Esophagus mucosa (tissue), 1 donor: ENCODE data around the gene CACNA1S. TPM values are rescaled to one million over a fixed set of nuclear protein-coding genes. Genes with fewer than 3 reads are reported as not detected.
A peak's percentile ranks its signal among the peaks of the same experiment; 100 is the strongest.

Experiments used
- ATAC-seq: fragments of 200-7000 bp; cut with Tn5 transposase; one replicate; pipeline ENCODE4 v1.9.1; 2020
- total RNA-seq: library from RNA; stranded (reverse); gene quantifications from one replicate; pipeline ENCODE4 v1.2.4, GENCODE V29; 2023
- donor health status: DM: yes; HTN: yes; CAD: no.

CACNA1S gene
- total RNA-seq, 1 donor from 2014 or later, result not detected

- ATAC-seq, result no peak
These were observed 3.2 kb upstream of the CACNA1S start for GRCh38 chr1:201115390-201115937.

- peak; percentile 93 for ATAC-seq
These were observed 2.3 kb upstream of the CACNA1S start for GRCh38 chr1:201114245-201115131.

GRCh38 chr1:201113451-201114244, 1.4 kb upstream of the CACNA1S start:
- no peak for ATAC-seq

- no peak for ATAC-seq
These were observed 700 bp upstream of the CACNA1S start for GRCh38 chr1:201112926-201113325.

GRCh38 chr1:201111672-201112071, 554 bp downstream of the CACNA1S start:
- no peak for ATAC-seq

- ATAC-seq, result no peak
These were observed 1.1 kb downstream of the CACNA1S start for GRCh38 chr1:201111156-201111555.

- no peak for ATAC-seq
These were observed 1.6 kb downstream of the CACNA1S start for GRCh38 chr1:201110616-201111015.

GRCh38 chr1:201110138-201110537, 2.1 kb downstream of the CACNA1S start:
- no peak for ATAC-seq

GRCh38 chr1:201109651-201110050, 2.6 kb downstream of the CACNA1S start:
- no peak for ATAC-seq

GRCh38 chr1:201108614-201109013, 3.6 kb downstream of the CACNA1S start:
- peak; percentile 26 for ATAC-seq

- ATAC-seq, result no peak
These were observed 6.5 kb downstream of the CACNA1S start for GRCh38 chr1:201105688-201106087.

GRCh38 chr1:201104141-201104540, 8.1 kb downstream of the CACNA1S start:
- ATAC-seq, result no peak

GRCh38 chr1:201103666-201104065, 8.6 kb downstream of the CACNA1S start:
- no peak for ATAC-seq

GRCh38 chr1:201100169-201100930, 11.9 kb downstream of the CACNA1S start:
- ATAC-seq, result no peak

- no peak for ATAC-seq
These were observed 13.1 kb downstream of the CACNA1S start for GRCh38 chr1:201098992-201099677.

GRCh38 chr1:201096977-201097856, 15.0 kb downstream of the CACNA1S start:
- ATAC-seq, result no peak

GRCh38 chr1:201096041-201096461, 16.2 kb downstream of the CACNA1S start:
- peak; percentile 60 for ATAC-seq

GRCh38 chr1:201095581-201095980, 16.6 kb downstream of the CACNA1S start:
- ATAC-seq, result no peak

- no peak for ATAC-seq
These were observed 17.4 kb downstream of the CACNA1S start for GRCh38 chr1:201094832-201095231.

GRCh38 chr1:201093962-201094361, 18.3 kb downstream of the CACNA1S start:
- ATAC-seq, result no peak

GRCh38 chr1:201093561-201093960, 18.7 kb downstream of the CACNA1S start:
- ATAC-seq, result no peak
